Epithelial cell of esophagus (primary cell): ENCODE measurements around the gene KCND3.

Source experiments
- DNase-seq: peaks from one replicate; pipeline ENCODE4 v3.0.0; 2010; ENCODE audit warnings: low read depth
- H3K4me3 ChIP-seq: 2 replicates; pipeline ENCODE4 v1.5.1; 2011; ENCODE audit warnings: mild to moderate bottlenecking, low read length, control low read depth
- CTCF ChIP-seq: IDR thresholded peaks from 2 replicates; pipeline ENCODE4 v1.5.1; 2011; ENCODE audit warnings: low read depth, mild to moderate bottlenecking, low read length, control low read depth, inconsistent platforms; ENCODE audit not compliant: insufficient read depth; ENCODE audit errors: missing control alignments

The KCND3 gene

GRCh38 chr1:111895469-111895868 is 94.0 kb downstream of the KCND3 start:
- DNase-seq = no peak
- H3K4me3 ChIP-seq = no peak overlapping the region
- no peak for TF ChIP-seq CTCF

GRCh38 chr1:111895017-111895416 is 94.5 kb downstream of the KCND3 start:
- no peak for TF ChIP-seq CTCF
- H3K4me3 ChIP-seq = no peak overlapping the region
- DNase-seq = no peak

GRCh38 chr1:111894497-111894896 is 95.0 kb downstream of the KCND3 start:
- DNase-seq = no peak
- H3K4me3 ChIP-seq = no peak overlapping the region
- TF ChIP-seq CTCF = no peak

- TF ChIP-seq CTCF = no peak
- no peak overlapping the region for H3K4me3 ChIP-seq
- no peak for DNase-seq
These were observed 97.9 kb downstream of the KCND3 start for GRCh38 chr1:111891566-111891965.

- no peak overlapping the region for H3K4me3 ChIP-seq
- DNase-seq = no peak
- TF ChIP-seq CTCF = no peak
These were observed 100.6 kb downstream of the KCND3 start for GRCh38 chr1:111888740-111889376.

- no peak for TF ChIP-seq CTCF
- no peak for DNase-seq
- H3K4me3 ChIP-seq = no peak overlapping the region
These were observed 101.6 kb downstream of the KCND3 start for GRCh38 chr1:111887875-111888274.

GRCh38 chr1:111887385-111887784 is 102.1 kb downstream of the KCND3 start:
- TF ChIP-seq CTCF = no peak
- no peak overlapping the region for H3K4me3 ChIP-seq
- DNase-seq = no peak
